Activated CD4-positive, alpha-beta T cell treated with anti-CD3 and anti-CD28 coated beads, Interleukin-2, Interleukin-6, amounts not matched to agents 100 ng/mL and 50 ng/mL, durations not matched to agents 16 hours and 8 hours (primary cell): ENCODE data around the gene TC2N.
"Not testable (repeated sequence)": the region's sequence is repeated elsewhere in the genome, so short reads cannot be mapped to it uniquely, and the experiment has no call there.

Experiments used
- DNase-seq: peaks from one replicate; pipeline ENCODE4 v3.0.0-alpha.2; 2020

TC2N gene

GRCh38 chr14:91830777-91831176, 36.6 kb downstream of the TC2N start:
- DNase-seq, result no peak

GRCh38 chr14:91829511-91829910, 37.8 kb downstream of the TC2N start:
- DNase-seq, result no peak

- DNase-seq, result no peak
Measured at GRCh38 chr14:91827746-91828145, 39.6 kb downstream of the TC2N start.

- peak; percentile 31 for DNase-seq
Measured at GRCh38 chr14:91817566-91818325, 49.6 kb downstream of the TC2N start.

- DNase-seq, result no peak
Measured at GRCh38 chr14:91814317-91814716, 53.0 kb downstream of the TC2N start.

- no peak for DNase-seq
Measured at GRCh38 chr14:91810699-91811098, 56.6 kb downstream of the TC2N start.

- DNase-seq, result no peak
Measured at GRCh38 chr14:91806716-91807115, 60.6 kb downstream of the TC2N start.

GRCh38 chr14:91806094-91806493, 61.2 kb downstream of the TC2N start:
- not testable (repeated sequence) for DNase-seq

GRCh38 chr14:91805659-91806058, 61.7 kb downstream of the TC2N start:
- DNase-seq, result no peak

- no peak for DNase-seq
Measured at GRCh38 chr14:91801358-91801757, 66.0 kb downstream of the TC2N start.

GRCh38 chr14:91796617-91797347, 70.6 kb downstream of the TC2N start:
- no peak for DNase-seq

- peak; percentile 28 for DNase-seq
Measured at GRCh38 chr14:91793704-91794103, 73.6 kb downstream of the TC2N start.

GRCh38 chr14:91786188-91786587, 81.1 kb downstream of the TC2N start:
- DNase-seq, result no peak

- DNase-seq, result no peak
Measured at GRCh38 chr14:91780452-91780851, 86.9 kb downstream of the TC2N start.

- DNase-seq, result no peak
Measured at GRCh38 chr14:91778217-91778616, 89.1 kb downstream of the TC2N start.

GRCh38 chr14:91774140-91775096, 92.9 kb downstream of the TC2N start:
- DNase-seq, result no peak

GRCh38 chr14:91770185-91770584, 97.2 kb downstream of the TC2N start:
- DNase-seq, result no peak

GRCh38 chr14:91755570-91756295, 111.6 kb downstream of the TC2N start:
- DNase-seq, result no peak

GRCh38 chr14:91754819-91755218, 112.5 kb downstream of the TC2N start:
- DNase-seq, result no peak

- no peak for DNase-seq
Measured at GRCh38 chr14:91754185-91754584, 113.2 kb downstream of the TC2N start.

- no peak for DNase-seq
Measured at GRCh38 chr14:91753501-91754128, 113.7 kb downstream of the TC2N start.

GRCh38 chr14:91752961-91753360, 114.4 kb downstream of the TC2N start:
- DNase-seq, result no peak
